Activated T-helper 2 cell treated with anti-CD3 and anti-CD28 coated beads, Interferon-gamma antibody, Interleukin-2, Interleukin-4, amounts not matched to agents 10 μg/mL and 5 μg/mL and 100 μg/mL, durations not matched to agents 14 hours and 24 hours and 36 hours (primary cell): ENCODE measurements around the gene BRI3BP. TPM values are rescaled to one million over a fixed set of nuclear protein-coding genes. Genes with fewer than 3 reads are reported as not detected.

ENCODE experiments used
- DNase-seq: peaks from one replicate; pipeline ENCODE4 v3.0.0; 2021; ENCODE audit warnings: low spot score
- H3K27ac Mint-ChIP-seq: one replicate; pipeline ENCODE4 v1.8.0; 2021; ENCODE audit warnings: mixed read lengths
- H3K27me3 Mint-ChIP-seq: one replicate; pipeline ENCODE4 v1.8.0; 2021; ENCODE audit warnings: low read depth, mixed read lengths
- H3K36me3 Mint-ChIP-seq: one replicate; pipeline ENCODE4 v1.8.0; 2021; ENCODE audit warnings: low read depth, mixed read lengths
- H3K4me1 Mint-ChIP-seq: one replicate; pipeline ENCODE4 v1.8.0; 2021; ENCODE audit warnings: low read depth, mixed read lengths
- H3K4me3 Mint-ChIP-seq: one replicate; pipeline ENCODE4 v1.8.0; 2021; ENCODE audit warnings: low read depth, mild to moderate bottlenecking, moderate library complexity, mixed read lengths
- H3K9me3 Mint-ChIP-seq: one replicate; pipeline ENCODE4 v1.8.0; 2021; ENCODE audit warnings: mixed read lengths
- intact Hi-C: fragments of 100-400 bp; cut with micrococcal nuclease; formaldehyde crosslinking; loops from one replicate; pipeline ENCODE4 v1.15.1; 2023
- total RNA-seq: library from RNA; stranded (reverse); gene quantifications from 2 replicates; pipeline ENCODE4 v1.2.3, GENCODE V29; 2022

Gene BRI3BP
- total RNA-seq, 1 donor from 2014 or later, result 38.3 TPM

DNA sequence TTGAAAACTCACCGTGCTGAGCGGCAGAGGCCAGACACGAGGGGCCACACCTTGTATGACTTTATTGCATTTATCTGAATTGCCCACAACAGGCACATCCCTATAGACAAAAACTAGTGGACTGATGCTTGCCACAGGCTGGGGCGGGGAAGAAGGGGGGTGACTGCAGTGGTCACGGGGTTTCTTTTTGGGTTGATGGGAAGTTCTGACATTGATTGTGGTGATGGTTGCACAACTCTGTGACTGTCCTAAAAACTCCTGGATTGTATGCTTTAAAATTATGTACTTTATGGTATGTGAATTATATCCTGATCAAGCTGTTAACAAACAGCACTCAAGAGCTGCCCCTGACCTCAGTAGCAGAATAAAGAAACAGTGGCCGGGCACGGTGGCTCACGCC lies 30.2 kb upstream of the BRI3BP start:
- H3K4me3 Mint-ChIP-seq, result no peak overlapping the region
- H3K36me3 Mint-ChIP-seq, result peaks cover 64% of the 10 kb centered on the region

GRCh38 chr12:124964251-124964650 lies 29.2 kb upstream of the BRI3BP start:
- Mint-ChIP-seq H3K4me3 (no peak overlapping the region), H3K27ac (no peak overlapping the region), H3K27me3 (no peaks in the 10 kb centered on the region), H3K9me3 (no peaks in the 10 kb centered on the region), H3K4me1 (no peaks in the 10 kb centered on the region), H3K36me3 (peaks cover 64% of the 10 kb centered on the region)
- intact Hi-C loops, result no loop called here
- no peak for DNase-seq

More for the DNA sequence above, 30.2 kb upstream of the BRI3BP start:
- intact Hi-C loops, result no loop called here
- Mint-ChIP-seq H3K4me1 (no peaks in the 10 kb centered on the region), H3K9me3 (no peaks in the 10 kb centered on the region), H3K27me3 (no peaks in the 10 kb centered on the region), H3K27ac (no peak overlapping the region)
- DNase-seq, result no peak

- DNase-seq, result no peak
- intact Hi-C loops, result no loop called here
- H3K27me3 Mint-ChIP-seq, result no peaks in the 10 kb centered on the region
- no peak overlapping the region for H3K4me3 Mint-ChIP-seq
- peaks cover 62% of the 10 kb centered on the region for H3K36me3 Mint-ChIP-seq
- H3K4me1 Mint-ChIP-seq, result no peaks in the 10 kb centered on the region
- H3K27ac Mint-ChIP-seq, result no peak overlapping the region
- H3K9me3 Mint-ChIP-seq, result no peaks in the 10 kb centered on the region
Observed at GRCh38 chr12:124964836-124965462, 28.5 kb upstream of the BRI3BP start.

DNA sequence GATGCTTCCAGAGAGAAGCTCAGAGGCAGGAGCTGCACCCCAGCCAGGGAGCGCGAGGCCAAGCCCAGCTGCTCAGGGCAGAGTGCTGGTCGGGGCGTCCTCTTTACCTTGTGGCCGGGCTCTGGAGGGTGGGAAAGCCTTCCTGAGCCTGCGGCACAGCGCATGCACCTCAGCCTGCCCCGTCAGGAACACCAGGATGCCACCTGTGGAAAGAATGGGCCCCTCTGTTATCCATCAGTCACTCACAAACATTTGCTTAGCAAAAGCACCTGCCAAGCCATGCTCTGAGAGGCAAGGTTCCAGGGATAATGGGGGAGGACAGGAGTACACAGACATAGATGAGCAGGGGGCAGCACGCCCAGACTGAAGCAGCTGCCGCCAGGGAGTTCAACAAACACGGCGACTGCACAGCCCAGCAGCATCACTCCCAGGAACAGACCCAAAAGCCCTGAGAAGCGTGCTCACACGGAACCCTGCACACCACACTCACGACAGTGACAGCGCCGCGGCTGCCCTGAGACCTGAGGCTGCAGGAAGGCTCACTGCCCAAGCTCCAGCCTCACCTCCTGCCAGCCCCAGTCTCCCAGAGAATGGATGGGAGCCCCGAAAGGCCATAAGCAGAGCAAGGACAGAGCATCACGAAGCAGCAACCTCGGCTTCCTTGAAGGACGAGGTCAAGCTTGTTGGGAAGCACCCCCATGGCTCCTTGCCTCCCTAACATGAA lies 26.3 kb upstream of the BRI3BP start:
- Mint-ChIP-seq H3K27me3 (no peaks in the 10 kb centered on the region), H3K9me3 (no peaks in the 10 kb centered on the region), H3K4me3 (no peak overlapping the region), H3K27ac (no peak overlapping the region), H3K36me3 (peaks cover 54% of the 10 kb centered on the region), H3K4me1 (no peaks in the 10 kb centered on the region)
- no peak for DNase-seq
- intact Hi-C loops, result no loop called here

GRCh38 chr12:124968656-124969055 lies 24.8 kb upstream of the BRI3BP start:
- Mint-ChIP-seq H3K27ac (no peak overlapping the region), H3K36me3 (peaks cover 55% of the 10 kb centered on the region), H3K27me3 (no peaks in the 10 kb centered on the region), H3K4me1 (no peaks in the 10 kb centered on the region), H3K4me3 (no peak overlapping the region), H3K9me3 (no peaks in the 10 kb centered on the region)
- intact Hi-C loops, result no loop called here
- DNase-seq, result no peak

- no peaks in the 10 kb centered on the region for H3K4me1 Mint-ChIP-seq
- peaks cover 51% of the 10 kb centered on the region for H3K36me3 Mint-ChIP-seq
- no peak overlapping the region for H3K27ac Mint-ChIP-seq
- H3K4me3 Mint-ChIP-seq, result no peak overlapping the region
- H3K27me3 Mint-ChIP-seq, result no peaks in the 10 kb centered on the region
- DNase-seq, result no peak
- intact Hi-C loops, result no loop called here
- no peaks in the 10 kb centered on the region for H3K9me3 Mint-ChIP-seq
Observed at GRCh38 chr12:124970647-124971402, 22.6 kb upstream of the BRI3BP start.

DNA sequence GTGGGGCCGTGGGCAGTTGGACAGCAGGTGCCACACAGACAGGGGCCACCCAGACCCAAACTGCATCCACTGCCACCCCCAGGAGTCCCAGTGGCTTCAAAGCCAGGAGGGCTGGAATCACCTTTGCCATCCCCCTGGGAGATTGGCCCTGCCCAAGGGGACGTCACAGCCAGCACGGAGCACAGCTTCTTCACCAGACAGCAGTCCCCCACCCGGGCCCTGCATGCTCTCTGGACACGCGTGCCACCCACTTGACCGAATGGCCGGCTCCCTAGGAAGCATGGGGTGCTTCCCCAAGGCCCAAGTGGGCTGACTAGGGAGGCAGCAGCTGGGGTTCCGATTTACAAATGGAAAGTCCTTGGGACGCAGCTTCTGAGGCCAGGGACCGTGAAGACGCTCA lies 21.8 kb upstream of the BRI3BP start:
- no peak overlapping the region for H3K27ac Mint-ChIP-seq
- intact Hi-C loops, result no loop called here
- H3K4me1 Mint-ChIP-seq, result no peaks in the 10 kb centered on the region
- H3K27me3 Mint-ChIP-seq, result no peaks in the 10 kb centered on the region
- H3K36me3 Mint-ChIP-seq, result peaks cover 49% of the 10 kb centered on the region
- DNase-seq, result no peak
- H3K4me3 Mint-ChIP-seq, result no peak overlapping the region
- no peaks in the 10 kb centered on the region for H3K9me3 Mint-ChIP-seq

- intact Hi-C loops, result no loop called here
- H3K9me3 Mint-ChIP-seq, result no peaks in the 10 kb centered on the region
- H3K4me3 Mint-ChIP-seq, result no peak overlapping the region
- peaks cover 48% of the 10 kb centered on the region for H3K36me3 Mint-ChIP-seq
- H3K27ac Mint-ChIP-seq, result no peak overlapping the region
- DNase-seq, result no peak
- H3K4me1 Mint-ChIP-seq, result no peaks in the 10 kb centered on the region
- H3K27me3 Mint-ChIP-seq, result no peaks in the 10 kb centered on the region
Observed at GRCh38 chr12:124972211-124972610, 21.2 kb upstream of the BRI3BP start.

DNA sequence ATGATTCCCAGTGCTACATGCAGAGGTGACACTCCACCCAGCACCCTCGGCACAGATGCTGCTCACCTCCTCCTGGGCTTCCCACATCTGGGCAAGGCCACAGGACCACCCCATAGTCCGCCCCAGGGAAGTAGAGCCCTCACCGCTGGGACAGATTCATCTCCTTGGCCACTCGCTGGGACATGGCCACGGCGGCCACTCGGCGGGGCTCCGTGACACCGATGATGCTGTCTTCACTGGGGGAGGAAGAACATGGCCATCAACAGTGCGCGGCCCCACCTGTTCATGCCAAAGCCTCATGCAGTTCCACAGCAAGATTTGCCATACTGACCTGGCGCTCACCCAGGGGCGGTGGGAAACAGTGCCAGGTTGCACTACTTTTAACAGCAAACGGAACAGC lies 18.2 kb upstream of the BRI3BP start:
- no peaks in the 10 kb centered on the region for H3K27me3 Mint-ChIP-seq
- intact Hi-C loops, result no loop called here

GRCh38 chr12:124976999-124977398 lies 16.4 kb upstream of the BRI3BP start:
- no peaks in the 10 kb centered on the region for H3K4me1 Mint-ChIP-seq
- H3K27ac Mint-ChIP-seq, result no peak overlapping the region
- peaks cover 63% of the 10 kb centered on the region for H3K36me3 Mint-ChIP-seq
- intact Hi-C loops, result no loop called here
- no peak overlapping the region for H3K4me3 Mint-ChIP-seq
- no peaks in the 10 kb centered on the region for H3K9me3 Mint-ChIP-seq
- no peak for DNase-seq
- H3K27me3 Mint-ChIP-seq, result no peaks in the 10 kb centered on the region

More for the DNA sequence above, 18.2 kb upstream of the BRI3BP start:
- DNase-seq, result no peak
- H3K27ac Mint-ChIP-seq, result no peak overlapping the region
- peaks cover 59% of the 10 kb centered on the region for H3K36me3 Mint-ChIP-seq
- H3K4me1 Mint-ChIP-seq, result no peaks in the 10 kb centered on the region
- H3K9me3 Mint-ChIP-seq, result no peaks in the 10 kb centered on the region
- no peak overlapping the region for H3K4me3 Mint-ChIP-seq

- intact Hi-C loops, result no loop called here
- peaks cover 63% of the 10 kb centered on the region for H3K36me3 Mint-ChIP-seq
Observed at GRCh38 chr12:124979568-124979967, 13.9 kb upstream of the BRI3BP start.

DNA sequence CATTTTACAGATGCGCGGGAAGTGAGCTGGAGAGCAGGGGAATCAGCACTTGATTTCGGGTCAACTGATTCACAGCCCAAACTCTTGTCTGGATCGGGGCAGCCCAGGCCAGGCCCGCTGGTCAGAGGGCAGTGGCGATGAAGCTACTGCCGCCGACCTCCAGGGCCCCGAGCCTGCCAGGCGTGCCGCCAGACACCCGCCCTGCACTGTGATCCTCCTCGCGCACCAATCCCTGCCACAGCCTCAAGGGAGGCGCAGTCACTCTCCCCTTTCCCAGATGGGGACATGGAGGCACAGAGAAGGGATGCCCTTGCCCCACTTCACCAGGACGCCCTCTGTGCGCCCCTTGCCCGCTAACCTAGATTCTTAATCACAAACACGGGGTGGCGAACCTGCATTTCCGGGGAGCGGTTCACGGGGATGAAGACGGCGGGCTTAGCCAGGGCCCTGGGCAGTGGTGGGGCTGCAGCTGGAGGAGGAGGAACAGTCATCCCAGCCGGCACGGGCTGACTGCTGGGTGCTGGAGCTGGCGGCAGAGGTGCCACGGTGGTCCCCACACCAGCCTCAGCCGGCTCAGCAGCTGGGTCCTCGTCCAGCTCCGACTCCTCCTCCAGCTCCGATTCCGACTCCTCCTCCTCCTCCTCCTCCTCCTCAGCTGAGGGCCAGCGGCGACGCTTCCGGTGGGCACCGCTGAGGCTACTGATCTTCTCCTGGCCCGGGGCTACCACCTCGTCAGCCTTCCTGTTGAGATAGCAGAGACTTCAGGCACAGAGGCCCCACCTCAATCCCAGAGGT lies 13.2 kb upstream of the BRI3BP start:
- Mint-ChIP-seq H3K9me3 (no peaks in the 10 kb centered on the region), H3K27ac (no peak overlapping the region), H3K27me3 (no peaks in the 10 kb centered on the region), H3K4me1 (peaks cover 4% of the 10 kb centered on the region), H3K4me3 (no peak overlapping the region), H3K36me3 (peaks cover 62% of the 10 kb centered on the region)
- DNase-seq, result no peak
- intact Hi-C loops, result no loop called here

More at GRCh38 chr12:124979568-124979967, 13.9 kb upstream of the BRI3BP start:
- H3K27ac Mint-ChIP-seq, result no peak overlapping the region
- peaks cover 4% of the 10 kb centered on the region for H3K4me1 Mint-ChIP-seq
- no peak for DNase-seq
- no peaks in the 10 kb centered on the region for H3K9me3 Mint-ChIP-seq
- H3K27me3 Mint-ChIP-seq, result no peaks in the 10 kb centered on the region
- no peak overlapping the region for H3K4me3 Mint-ChIP-seq
